GM19328 (cell line): ENCODE measurements around the gene NTHL1.

ENCODE experiments used
- ATAC-seq: cut with Tn5 transposase; IDR thresholded peaks from one replicate; pipeline ENCODE4 v1.9.1; 2021; ENCODE audit warnings: mild to moderate bottlenecking, moderate library complexity; ENCODE audit not compliant: unreplicated experiment

The NTHL1 gene

GRCh38 chr16:2047330-2048115 lies at the start of gene NTHL1, which contains the start of gene TSC2:
NTHL1 (minus strand) TSS chr16:2047834; CDS start chr16:2047823, 11 bp downstream.
TSC2 (plus strand) TSS chr16:2047985; CDS start chr16:2048616, 631 bp downstream.
- ATAC-seq: peak; percentile 91

GRCh38 chr16:2096853-2097595 lies 49.4 kb upstream of the NTHL1 start:
- ATAC-seq: no peak

GRCh38 chr16:2095918-2096582 lies 48.4 kb upstream of the NTHL1 start:
- no peak for ATAC-seq

- no peak for ATAC-seq
Measured at GRCh38 chr16:2095315-2095853, 47.8 kb upstream of the NTHL1 start.

- ATAC-seq: no peak
Measured at GRCh38 chr16:2093793-2094192, 46.2 kb upstream of the NTHL1 start.

GRCh38 chr16:2092866-2093265 lies 45.2 kb upstream of the NTHL1 start:
- no peak for ATAC-seq

GRCh38 chr16:2092256-2092620 lies 44.6 kb upstream of the NTHL1 start:
- ATAC-seq: no peak

- ATAC-seq: no peak
Measured at GRCh38 chr16:2091547-2092255, 44.1 kb upstream of the NTHL1 start.

GRCh38 chr16:2090777-2091546 lies 43.3 kb upstream of the NTHL1 start:
- ATAC-seq: no peak

GRCh38 chr16:2090481-2090776 lies 42.8 kb upstream of the NTHL1 start:
- ATAC-seq: no peak

- no peak for ATAC-seq
Measured at GRCh38 chr16:2089706-2090480, 42.3 kb upstream of the NTHL1 start.

- no peak for ATAC-seq
Measured at GRCh38 chr16:2088759-2089358, 41.2 kb upstream of the NTHL1 start.

- ATAC-seq: no peak
Measured at GRCh38 chr16:2087748-2088631, 40.4 kb upstream of the NTHL1 start.

GRCh38 chr16:2086812-2087747 lies 39.4 kb upstream of the NTHL1 start:
- ATAC-seq: no peak

GRCh38 chr16:2086106-2086742 lies 38.6 kb upstream of the NTHL1 start:
- ATAC-seq: no peak

GRCh38 chr16:2085669-2086068 lies 38.0 kb upstream of the NTHL1 start:
- no peak for ATAC-seq
